WTC11 (cell line): ENCODE results near the gene GREB1. TPM values are rescaled to one million over a fixed set of nuclear protein-coding genes. Genes with fewer than 3 reads are reported as not detected.

Source experiments
- ATAC-seq: fragments of 200-7000 bp; cut with Tn5 transposase; 2 replicates; pipeline ENCODE4 v1.10.0; 2021; ENCODE audit warnings: mild to moderate bottlenecking, moderate library complexity
- CTCF ChIA-PET: fragments of 300-600 bp; sonication (Branson Sonifier 250); formaldehyde crosslinking; loops from one replicate; lab custom pipeline; 2021; ENCODE audit warnings: antibody characterized with exemption; lab: Charles Lee
- POLR2A ChIA-PET: fragments of 350-600 bp; sonication (Branson Sonifier 250); formaldehyde crosslinking; loops from one replicate; lab custom pipeline; 2021; ENCODE audit warnings: antibody characterized with exemption; lab: Charles Lee
- DNase-seq: peaks from one replicate; pipeline ENCODE4 v3.0.0; 2021; ENCODE audit warnings: low spot score
- H3K27ac Mint-ChIP-seq: 2 replicates; pipeline ENCODE4 v1.8.0; 2021; ENCODE audit warnings: mixed read lengths
- H3K27me3 Mint-ChIP-seq: 2 replicates; pipeline ENCODE4 v1.8.0; 2021; ENCODE audit warnings: low read depth, mild to moderate bottlenecking, moderate library complexity, mixed read lengths
- H3K36me3 Mint-ChIP-seq: 2 replicates; pipeline ENCODE4 v1.8.0; 2021; ENCODE audit warnings: mixed read lengths
- H3K4me1 Mint-ChIP-seq: 2 replicates; pipeline ENCODE4 v1.8.0; 2022; ENCODE audit warnings: mixed read lengths
- H3K4me3 Mint-ChIP-seq: 2 replicates; pipeline ENCODE4 v1.8.0; 2021; ENCODE audit warnings: mild to moderate bottlenecking, moderate library complexity, mixed read lengths
- H3K9me3 Mint-ChIP-seq: 2 replicates; pipeline ENCODE4 v1.8.0; 2021; ENCODE audit warnings: mixed read lengths
- CBFB ChIP-seq: sonication (generic); formaldehyde crosslinking; IDR thresholded peaks from 2 replicates; pipeline ENCODE4 v1.8.1; 2022; ENCODE audit warnings: mild to moderate bottlenecking, low read depth, missing genetic modification reagents
- JUN ChIP-seq: sonication (generic); formaldehyde crosslinking; IDR thresholded peaks from 2 replicates; pipeline ENCODE4 v1.8.0; 2023; ENCODE audit warnings: mild to moderate bottlenecking, missing genetic modification reagents
- TEAD1 ChIP-seq: sonication (generic); formaldehyde crosslinking; IDR thresholded peaks from 2 replicates; pipeline ENCODE4 v1.8.0; 2022; ENCODE audit warnings: mild to moderate bottlenecking, missing genetic modification reagents
- ZNF416 ChIP-seq: fragments of 250-450 bp; sonication (Bioruptor Pico); IDR thresholded peaks from 2 replicates; pipeline ENCODE4 v1.9.0; 2021; ENCODE audit warnings: mild to moderate bottlenecking, inconsistent platforms
- total RNA-seq: library from RNA; stranded (reverse); gene quantifications from 3 replicates; pipeline ENCODE4 v1.2.3, GENCODE V29; 2021
- TF ChIP-seq, protein P1 (sequence below): sonication (generic); formaldehyde crosslinking; IDR thresholded peaks from 2 replicates; pipeline ENCODE4 v1.8.1; 2023; ENCODE audit warnings: mild to moderate bottlenecking, missing genetic modification reagents
- TF ChIP-seq, protein P2 (sequence below): fragments of 250-450 bp; sonication (Bioruptor Pico); IDR thresholded peaks from 2 replicates; pipeline ENCODE4 v1.9.0; 2021; ENCODE audit warnings: mild to moderate bottlenecking
- TF ChIP-seq, protein P3 (sequence below): fragments of 250-450 bp; sonication (Bioruptor Pico); conservative IDR thresholded peaks from 2 replicates; pipeline ENCODE4 v1.9.0; 2021; ENCODE audit warnings: mild to moderate bottlenecking
- TF ChIP-seq, protein P4 (sequence below): sonication (generic); formaldehyde crosslinking; IDR thresholded peaks from 2 replicates; pipeline ENCODE4 v1.8.1; 2023; ENCODE audit warnings: mild to moderate bottlenecking, missing genetic modification reagents, moderate library complexity
- TF ChIP-seq, protein P5 (sequence below): sonication (generic); formaldehyde crosslinking; IDR thresholded peaks from 2 replicates; pipeline ENCODE4 v1.8.1; 2023; ENCODE audit warnings: mild to moderate bottlenecking, missing genetic modification reagents, borderline replicate concordance
- TF ChIP-seq, protein P6 (sequence below): sonication (generic); formaldehyde crosslinking; IDR thresholded peaks from 2 replicates; pipeline ENCODE4 v1.8.1; 2022; ENCODE audit warnings: mild to moderate bottlenecking, moderate library complexity, missing genetic modification reagents
- TF ChIP-seq, protein P7 (sequence below): sonication (generic); formaldehyde crosslinking; IDR thresholded peaks from 2 replicates; pipeline ENCODE4 v1.8.0; 2022; ENCODE audit warnings: mild to moderate bottlenecking, missing genetic modification reagents
- TF ChIP-seq, protein P8 (sequence below): sonication (generic); formaldehyde crosslinking; IDR thresholded peaks from 2 replicates; pipeline ENCODE4 v1.8.0; 2022; ENCODE audit warnings: mild to moderate bottlenecking, missing genetic modification reagents

GREB1 gene
- total RNA-seq, 1 experiment from 2014 or later, result 35.7 TPM

DNA sequence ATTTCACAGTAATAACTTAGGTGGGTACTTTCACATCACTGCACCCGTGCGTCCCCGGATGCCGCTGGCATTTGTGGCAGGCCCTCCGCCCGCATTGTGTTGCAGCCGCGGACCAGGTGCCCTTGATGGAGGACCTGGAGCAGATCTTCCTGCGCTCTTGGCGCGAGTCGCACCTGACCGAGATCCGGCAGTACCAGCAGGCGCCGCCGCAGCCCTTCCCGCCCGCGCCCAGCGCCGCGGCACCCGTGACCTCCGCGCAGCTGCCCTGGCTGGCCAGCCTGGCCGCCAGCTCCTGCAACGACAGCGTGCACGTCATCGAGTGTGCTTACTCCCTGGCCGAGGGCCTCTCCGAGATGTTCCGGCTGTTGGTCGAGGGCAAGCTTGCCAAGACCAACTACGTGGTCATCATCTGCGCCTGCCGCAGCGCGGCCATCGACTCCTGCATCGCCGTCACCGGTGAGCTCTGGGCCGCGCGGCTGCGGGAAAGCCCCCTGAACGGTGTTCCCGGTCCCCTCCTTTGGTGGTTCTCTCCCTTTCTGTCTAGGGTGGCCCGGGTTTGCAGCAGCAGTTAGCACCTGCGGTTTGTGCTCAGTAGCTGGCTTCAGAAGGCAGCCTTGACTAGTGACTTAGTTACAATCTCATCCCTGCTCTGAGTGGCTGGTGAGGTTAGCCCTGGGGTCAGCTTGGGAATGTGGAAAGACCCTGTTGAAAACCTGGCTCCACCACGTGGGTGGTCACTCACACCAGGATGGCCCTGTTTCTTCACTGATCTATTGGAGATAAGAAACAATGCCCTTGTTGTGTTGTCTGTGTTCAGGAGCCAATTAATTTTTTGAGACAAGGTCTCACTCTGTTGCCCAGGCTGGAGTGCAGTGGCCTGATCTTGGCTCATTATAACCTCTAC, 59.1 kb downstream of the GREB1 start (continued):
- TF ChIP-seq, protein P1, sequence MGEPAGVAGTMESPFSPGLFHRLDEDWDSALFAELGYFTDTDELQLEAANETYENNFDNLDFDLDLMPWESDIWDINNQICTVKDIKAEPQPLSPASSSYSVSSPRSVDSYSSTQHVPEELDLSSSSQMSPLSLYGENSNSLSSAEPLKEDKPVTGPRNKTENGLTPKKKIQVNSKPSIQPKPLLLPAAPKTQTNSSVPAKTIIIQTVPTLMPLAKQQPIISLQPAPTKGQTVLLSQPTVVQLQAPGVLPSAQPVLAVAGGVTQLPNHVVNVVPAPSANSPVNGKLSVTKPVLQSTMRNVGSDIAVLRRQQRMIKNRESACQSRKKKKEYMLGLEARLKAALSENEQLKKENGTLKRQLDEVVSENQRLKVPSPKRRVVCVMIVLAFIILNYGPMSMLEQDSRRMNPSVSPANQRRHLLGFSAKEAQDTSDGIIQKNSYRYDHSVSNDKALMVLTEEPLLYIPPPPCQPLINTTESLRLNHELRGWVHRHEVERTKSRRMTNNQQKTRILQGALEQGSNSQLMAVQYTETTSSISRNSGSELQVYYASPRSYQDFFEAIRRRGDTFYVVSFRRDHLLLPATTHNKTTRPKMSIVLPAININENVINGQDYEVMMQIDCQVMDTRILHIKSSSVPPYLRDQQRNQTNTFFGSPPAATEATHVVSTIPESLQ (CRISPR knock-in tag), result no peak
- TF ChIP-seq, all 79 proteins: peak for 0

DNA sequence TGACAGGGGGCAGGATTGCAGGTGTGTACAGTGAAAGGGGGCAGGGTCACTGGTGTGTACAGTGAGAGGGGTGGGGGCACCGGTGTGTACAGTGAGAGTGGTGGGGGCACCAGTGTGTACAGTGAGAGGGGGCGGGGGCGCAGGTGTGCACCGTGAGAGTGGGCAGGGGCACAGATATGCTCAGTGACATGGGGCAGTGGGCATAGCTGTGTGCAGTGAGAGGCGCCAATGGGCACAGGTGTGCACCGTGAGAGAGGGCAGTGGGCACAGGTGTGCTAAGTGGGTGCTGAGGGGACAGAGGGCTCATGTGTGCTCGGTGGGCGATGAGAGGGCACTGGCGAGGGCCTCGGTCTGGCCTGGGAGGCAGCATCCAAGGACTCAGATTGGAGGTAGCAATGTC, 63.0 kb downstream of the GREB1 start:
- TF ChIP-seq, protein P2, sequence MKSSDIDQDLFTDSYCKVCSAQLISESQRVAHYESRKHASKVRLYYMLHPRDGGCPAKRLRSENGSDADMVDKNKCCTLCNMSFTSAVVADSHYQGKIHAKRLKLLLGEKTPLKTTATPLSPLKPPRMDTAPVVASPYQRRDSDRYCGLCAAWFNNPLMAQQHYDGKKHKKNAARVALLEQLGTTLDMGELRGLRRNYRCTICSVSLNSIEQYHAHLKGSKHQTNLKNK, result no peak
- no peak for TF ChIP-seq CBFB (CRISPR knock-in tag)
- TF ChIP-seq, protein P3, sequence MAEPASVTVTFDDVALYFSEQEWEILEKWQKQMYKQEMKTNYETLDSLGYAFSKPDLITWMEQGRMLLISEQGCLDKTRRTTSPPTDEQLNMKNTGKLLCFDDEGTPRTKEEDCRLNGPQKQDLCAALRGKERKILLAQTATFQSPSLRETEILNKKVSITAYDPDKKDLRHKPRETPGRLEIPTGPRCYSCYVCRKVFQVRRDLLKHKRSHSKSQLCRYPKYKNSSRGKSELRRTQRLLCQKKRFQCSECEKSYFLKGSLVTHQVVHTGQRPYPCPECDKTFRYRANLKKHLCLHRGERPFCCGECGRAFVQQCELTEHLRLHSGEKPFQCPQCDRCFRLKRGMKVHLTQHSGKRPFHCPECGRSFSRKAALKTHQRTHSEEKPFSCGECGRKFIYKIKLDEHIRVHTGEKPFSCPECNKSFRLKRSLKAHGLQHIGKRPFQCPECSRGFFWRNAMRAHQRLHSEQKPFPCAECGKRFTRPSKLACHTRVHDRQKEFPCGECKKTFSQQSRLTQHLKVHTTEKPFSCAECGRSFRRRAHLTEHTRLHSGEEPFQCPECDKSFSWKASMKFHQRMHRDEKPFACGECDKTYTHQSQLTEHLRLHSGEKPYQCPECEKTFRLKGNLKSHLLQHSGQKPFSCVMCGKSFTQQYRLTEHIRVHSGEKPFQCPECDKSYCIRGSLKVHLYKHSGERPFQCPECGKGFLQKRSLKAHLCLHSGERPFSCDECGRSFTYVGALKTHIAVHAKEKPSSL (CRISPR knock-in tag), result no peak
- TF ChIP-seq ZNF416 (CRISPR knock-in tag), result no peak
- TF ChIP-seq, protein P4, sequence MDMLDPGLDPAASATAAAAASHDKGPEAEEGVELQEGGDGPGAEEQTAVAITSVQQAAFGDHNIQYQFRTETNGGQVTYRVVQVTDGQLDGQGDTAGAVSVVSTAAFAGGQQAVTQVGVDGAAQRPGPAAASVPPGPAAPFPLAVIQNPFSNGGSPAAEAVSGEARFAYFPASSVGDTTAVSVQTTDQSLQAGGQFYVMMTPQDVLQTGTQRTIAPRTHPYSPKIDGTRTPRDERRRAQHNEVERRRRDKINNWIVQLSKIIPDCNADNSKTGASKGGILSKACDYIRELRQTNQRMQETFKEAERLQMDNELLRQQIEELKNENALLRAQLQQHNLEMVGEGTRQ, result no peak
- TF ChIP-seq, protein P5, sequence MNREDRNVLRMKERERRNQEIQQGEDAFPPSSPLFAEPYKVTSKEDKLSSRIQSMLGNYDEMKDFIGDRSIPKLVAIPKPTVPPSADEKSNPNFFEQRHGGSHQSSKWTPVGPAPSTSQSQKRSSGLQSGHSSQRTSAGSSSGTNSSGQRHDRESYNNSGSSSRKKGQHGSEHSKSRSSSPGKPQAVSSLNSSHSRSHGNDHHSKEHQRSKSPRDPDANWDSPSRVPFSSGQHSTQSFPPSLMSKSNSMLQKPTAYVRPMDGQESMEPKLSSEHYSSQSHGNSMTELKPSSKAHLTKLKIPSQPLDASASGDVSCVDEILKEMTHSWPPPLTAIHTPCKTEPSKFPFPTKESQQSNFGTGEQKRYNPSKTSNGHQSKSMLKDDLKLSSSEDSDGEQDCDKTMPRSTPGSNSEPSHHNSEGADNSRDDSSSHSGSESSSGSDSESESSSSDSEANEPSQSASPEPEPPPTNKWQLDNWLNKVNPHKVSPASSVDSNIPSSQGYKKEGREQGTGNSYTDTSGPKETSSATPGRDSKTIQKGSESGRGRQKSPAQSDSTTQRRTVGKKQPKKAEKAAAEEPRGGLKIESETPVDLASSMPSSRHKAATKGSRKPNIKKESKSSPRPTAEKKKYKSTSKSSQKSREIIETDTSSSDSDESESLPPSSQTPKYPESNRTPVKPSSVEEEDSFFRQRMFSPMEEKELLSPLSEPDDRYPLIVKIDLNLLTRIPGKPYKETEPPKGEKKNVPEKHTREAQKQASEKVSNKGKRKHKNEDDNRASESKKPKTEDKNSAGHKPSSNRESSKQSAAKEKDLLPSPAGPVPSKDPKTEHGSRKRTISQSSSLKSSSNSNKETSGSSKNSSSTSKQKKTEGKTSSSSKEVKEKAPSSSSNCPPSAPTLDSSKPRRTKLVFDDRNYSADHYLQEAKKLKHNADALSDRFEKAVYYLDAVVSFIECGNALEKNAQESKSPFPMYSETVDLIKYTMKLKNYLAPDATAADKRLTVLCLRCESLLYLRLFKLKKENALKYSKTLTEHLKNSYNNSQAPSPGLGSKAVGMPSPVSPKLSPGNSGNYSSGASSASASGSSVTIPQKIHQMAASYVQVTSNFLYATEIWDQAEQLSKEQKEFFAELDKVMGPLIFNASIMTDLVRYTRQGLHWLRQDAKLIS (CRISPR knock-in tag), result no peak
- TF ChIP-seq, protein P6, sequence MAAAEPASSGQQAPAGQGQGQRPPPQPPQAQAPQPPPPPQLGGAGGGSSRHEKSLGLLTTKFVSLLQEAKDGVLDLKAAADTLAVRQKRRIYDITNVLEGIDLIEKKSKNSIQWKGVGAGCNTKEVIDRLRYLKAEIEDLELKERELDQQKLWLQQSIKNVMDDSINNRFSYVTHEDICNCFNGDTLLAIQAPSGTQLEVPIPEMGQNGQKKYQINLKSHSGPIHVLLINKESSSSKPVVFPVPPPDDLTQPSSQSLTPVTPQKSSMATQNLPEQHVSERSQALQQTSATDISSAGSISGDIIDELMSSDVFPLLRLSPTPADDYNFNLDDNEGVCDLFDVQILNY (CRISPR knock-in tag), result no peak
- TF ChIP-seq TEAD1 (CRISPR knock-in tag), result no peak
- no peak for TF ChIP-seq JUN
- TF ChIP-seq, protein P7, sequence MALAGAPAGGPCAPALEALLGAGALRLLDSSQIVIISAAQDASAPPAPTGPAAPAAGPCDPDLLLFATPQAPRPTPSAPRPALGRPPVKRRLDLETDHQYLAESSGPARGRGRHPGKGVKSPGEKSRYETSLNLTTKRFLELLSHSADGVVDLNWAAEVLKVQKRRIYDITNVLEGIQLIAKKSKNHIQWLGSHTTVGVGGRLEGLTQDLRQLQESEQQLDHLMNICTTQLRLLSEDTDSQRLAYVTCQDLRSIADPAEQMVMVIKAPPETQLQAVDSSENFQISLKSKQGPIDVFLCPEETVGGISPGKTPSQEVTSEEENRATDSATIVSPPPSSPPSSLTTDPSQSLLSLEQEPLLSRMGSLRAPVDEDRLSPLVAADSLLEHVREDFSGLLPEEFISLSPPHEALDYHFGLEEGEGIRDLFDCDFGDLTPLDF, result no peak
- TF ChIP-seq, protein P8, sequence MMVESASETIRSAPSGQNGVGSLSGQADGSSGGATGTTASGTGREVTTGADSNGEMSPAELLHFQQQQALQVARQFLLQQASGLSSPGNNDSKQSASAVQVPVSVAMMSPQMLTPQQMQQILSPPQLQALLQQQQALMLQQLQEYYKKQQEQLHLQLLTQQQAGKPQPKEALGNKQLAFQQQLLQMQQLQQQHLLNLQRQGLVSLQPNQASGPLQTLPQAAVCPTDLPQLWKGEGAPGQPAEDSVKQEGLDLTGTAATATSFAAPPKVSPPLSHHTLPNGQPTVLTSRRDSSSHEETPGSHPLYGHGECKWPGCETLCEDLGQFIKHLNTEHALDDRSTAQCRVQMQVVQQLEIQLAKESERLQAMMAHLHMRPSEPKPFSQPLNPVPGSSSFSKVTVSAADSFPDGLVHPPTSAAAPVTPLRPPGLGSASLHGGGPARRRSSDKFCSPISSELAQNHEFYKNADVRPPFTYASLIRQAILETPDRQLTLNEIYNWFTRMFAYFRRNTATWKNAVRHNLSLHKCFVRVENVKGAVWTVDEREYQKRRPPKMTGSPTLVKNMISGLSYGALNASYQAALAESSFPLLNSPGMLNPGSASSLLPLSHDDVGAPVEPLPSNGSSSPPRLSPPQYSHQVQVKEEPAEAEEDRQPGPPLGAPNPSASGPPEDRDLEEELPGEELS (CRISPR knock-in tag), result no peak
- ATAC-seq, result no peak
- ChIA-PET CTCF (no interaction called here), POLR2A (no interaction called here)
- Mint-ChIP-seq H3K36me3 (peaks cover 38% of the 10 kb centered on the region), H3K4me1 (no peaks in the 10 kb centered on the region), H3K4me3 (no peak overlapping the region), H3K27me3 (no peaks in the 10 kb centered on the region), H3K27ac (no peak overlapping the region), H3K9me3 (no peaks in the 10 kb centered on the region)
- no peak for DNase-seq
